Endometrium (tissue), 2 donors: Measurements from ENCODE around the gene NEAT1.

Experiments
- FAIRE-seq: peaks from 2 replicates; lab custom pipeline; 2012; peaks lifted over from hg19 to GRCh38; lab: Jason Lieb, UNC
- donor health status: control.
- donor health status: control.

The NEAT1 gene

DNA sequence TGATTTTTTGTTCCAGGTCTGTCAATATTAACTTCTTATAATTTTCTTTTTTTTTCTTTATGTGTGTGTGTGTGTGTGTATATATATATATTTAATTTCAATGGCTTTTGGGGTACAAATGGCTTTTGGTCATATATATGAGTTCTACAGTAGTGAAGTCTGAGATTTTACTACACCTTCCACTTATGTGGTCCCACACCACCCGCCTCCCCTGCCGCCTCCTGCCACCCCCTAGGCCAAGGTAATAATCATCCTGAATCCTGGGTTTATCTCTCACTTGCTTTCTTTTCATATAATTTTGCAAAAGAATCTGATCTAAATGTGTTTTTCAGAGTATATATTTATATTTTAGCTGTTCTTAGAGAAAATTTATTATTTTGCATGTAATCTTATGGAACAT lies 11.1 kb downstream of the NEAT1 start:
- no peak for FAIRE-seq

- no peak for FAIRE-seq
Measured at GRCh38 chr11:65434057-65434666, 11.6 kb downstream of the NEAT1 start.

DNA sequence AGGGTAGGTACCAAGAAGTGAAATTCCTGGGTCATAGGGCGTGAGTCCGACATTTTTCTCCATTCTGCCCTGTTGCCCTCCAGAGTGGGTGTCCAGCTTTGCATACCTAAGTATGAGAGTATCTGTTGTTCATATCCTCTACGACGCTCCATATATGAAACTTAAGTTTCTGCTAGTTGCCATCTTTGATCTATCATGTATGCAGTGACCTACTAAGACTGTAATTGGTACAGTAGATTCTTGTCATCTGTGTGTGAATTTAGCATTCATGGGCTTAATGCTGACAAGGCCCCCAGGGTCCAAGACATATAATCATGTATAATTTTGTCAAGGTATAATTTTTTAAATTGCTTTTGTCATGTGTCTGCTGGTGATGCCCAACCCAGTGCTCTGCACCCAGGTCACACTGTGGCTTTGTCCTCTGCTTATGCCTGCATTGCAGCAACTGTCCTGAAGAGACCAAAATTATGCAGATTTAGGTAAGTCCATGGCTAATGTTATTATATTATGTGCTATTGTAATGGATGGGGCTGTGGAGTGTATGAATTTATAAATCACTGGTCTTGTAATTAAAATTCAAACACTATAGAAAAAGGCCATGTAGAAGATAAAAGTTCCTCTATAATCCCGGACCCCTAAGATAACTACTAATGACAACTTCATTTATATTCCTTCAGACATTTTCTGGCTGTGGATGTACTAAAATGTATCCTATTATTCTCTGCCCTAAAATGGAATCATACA lies 12.2 kb downstream of the NEAT1 start:
- no peak for FAIRE-seq

- no peak for FAIRE-seq
Measured at GRCh38 chr11:65435411-65435931, 12.9 kb downstream of the NEAT1 start.

DNA sequence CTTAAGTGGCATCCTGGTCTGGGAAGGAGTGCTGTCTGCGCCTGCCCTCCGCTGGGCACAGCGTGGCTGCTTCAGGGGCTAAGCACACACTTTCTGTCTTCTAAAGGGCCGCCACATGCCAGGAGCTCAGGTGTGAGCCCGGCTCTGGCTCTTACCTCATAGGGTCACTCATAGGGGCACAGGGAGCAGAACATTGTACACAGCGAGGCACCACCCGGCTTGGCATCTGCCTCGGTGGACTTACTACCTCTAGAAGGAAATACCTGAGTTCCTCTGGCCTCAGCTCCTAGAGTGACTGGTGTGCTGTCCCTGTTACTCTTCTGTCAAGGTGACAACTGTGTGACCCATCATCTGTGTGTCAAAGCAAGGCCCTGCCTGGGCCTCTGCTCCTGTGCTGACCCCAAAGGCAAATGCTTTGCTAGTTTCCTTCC lies 13.4 kb downstream of the NEAT1 start:
- FAIRE-seq: no peak

DNA sequence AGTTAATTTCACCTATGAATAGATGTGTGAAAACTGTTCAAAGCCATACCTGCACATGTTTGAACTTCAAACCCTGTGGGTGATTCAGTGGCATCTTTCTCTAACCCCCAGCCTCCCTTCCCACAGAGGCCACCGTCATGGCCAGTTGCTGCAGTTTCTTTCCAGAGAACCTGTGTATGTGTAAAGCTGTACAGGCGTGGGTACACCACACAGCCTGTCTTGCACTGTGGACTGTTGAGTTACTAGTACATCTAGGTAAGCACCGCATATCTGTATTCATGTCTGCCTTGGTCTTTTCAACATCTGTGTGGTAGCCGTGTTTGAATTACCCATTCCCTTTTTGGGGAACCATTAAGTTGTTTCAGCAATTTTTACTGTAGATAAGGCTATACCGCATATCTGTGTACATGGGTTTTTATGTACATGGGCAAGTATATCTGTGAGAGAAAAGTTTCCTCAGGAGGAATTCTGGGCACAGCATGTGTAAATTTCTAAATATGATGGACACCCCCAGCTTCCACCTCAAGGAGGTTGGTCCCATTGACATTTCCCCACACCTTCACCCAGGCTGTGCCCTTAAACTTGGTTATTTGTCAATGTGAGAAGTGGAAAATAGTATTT lies 13.9 kb downstream of the NEAT1 start:
- no peak for FAIRE-seq

- no peak for FAIRE-seq
Measured at GRCh38 chr11:65437436-65438227, 15.0 kb downstream of the NEAT1 start.

GRCh38 chr11:65438257-65439151 lies 15.9 kb downstream of the NEAT1 start:
- FAIRE-seq: no peak

DNA sequence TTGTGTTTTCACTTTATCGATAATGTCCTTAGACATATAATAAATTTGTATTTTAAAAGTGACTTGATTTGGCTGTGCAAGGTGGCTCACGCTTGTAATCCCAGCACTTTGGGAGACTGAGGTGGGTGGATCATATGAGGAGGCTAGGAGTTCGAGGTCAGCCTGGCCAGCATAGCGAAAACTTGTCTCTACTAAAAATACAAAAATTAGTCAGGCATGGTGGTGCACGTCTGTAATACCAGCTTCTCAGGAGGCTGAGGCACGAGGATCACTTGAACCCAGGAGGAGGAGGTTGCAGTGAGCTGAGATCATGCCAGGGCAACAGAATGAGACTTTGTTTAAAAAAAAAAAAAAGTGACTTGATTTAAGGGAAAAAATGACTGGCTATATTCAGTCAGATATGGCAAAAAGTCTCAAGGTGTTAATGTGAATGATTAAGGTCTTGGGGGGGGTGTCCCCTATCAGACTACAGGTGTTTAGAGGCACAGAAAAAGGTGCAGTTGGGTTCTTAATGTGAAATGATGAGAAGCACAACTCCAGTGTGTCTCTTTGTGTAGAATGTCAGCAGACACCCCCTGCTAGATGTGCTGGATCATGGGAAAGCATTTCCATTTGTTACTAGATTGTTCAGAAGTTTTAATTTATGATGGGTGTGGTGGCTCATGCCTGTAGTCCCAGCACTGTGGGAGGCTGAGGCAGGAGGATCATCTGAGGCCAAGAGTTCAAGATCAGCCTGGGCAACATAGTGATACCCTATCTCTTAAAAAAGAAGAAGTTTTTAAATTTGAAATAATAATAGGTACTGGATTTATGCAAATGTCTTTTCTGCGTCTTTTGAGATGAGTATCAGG lies 17.0 kb downstream of the NEAT1 start:
- no peak for FAIRE-seq

GRCh38 chr11:65440831-65441499 lies 18.4 kb downstream of the NEAT1 start:
- no peak for FAIRE-seq

GRCh38 chr11:65442842-65443331 lies 20.3 kb downstream of the NEAT1 start:
- FAIRE-seq: no peak

DNA sequence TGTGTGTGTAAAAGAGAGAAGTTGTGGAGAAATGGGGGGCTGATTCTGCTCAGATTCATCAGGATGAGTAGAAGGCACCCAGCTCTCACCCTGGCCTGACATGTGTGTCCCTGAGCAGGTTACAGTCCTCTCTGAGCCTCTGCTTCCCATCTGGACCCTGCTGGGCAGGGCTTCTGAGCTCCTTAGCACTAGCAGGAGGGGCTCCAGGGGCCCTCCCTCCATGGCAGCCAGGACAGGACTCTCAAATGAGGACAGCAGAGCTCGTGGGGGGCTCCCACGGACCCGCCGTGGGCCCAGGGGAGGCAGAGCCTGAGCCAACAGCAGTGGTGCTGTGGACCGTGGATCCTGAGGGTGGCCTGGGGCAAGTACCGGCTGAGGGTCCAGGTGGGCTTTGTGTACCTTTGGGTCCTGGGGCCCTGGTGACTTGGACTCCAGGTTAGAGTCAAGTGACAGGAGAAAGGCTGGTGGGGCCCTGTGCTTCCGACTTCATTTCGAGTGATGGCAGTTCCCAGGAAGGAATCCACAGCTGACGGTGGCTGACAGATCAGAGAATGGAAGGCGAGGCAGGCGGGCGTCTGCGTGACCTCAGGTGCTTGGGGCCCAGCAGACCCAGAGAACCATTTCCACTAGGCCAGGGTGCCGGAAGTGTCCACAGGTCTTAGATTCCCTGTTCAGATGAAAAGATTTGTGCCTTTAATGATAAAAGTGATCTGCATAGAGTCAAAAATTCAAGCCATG lies 21.9 kb downstream of the NEAT1 start:
- no peak for FAIRE-seq

DNA sequence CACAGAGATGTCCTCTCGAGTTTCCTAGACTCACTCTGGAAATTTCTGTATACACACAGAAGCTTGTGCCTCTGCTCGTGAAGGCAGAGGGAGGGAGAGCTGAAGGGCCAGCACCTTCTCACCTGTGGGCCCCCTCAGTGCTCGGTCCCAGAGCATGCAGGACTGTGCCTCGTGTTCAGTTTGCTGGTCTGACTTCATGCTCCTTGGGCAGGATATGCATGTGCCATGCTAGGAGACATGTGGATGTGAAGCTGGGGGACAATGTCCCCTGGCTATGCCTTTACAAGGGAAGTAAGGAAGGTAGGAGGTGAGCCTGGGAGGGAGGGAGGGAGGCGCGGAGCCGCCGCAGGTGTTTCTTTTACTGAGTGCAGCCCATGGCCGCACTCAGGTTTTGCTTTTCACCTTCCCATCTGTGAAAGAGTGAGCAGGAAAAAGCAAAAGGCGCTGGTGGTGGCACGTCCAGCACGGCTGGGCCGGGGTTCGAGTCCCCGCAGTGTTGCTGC lies 22.6 kb downstream of the NEAT1 start:
- FAIRE-seq: no peak

DNA sequence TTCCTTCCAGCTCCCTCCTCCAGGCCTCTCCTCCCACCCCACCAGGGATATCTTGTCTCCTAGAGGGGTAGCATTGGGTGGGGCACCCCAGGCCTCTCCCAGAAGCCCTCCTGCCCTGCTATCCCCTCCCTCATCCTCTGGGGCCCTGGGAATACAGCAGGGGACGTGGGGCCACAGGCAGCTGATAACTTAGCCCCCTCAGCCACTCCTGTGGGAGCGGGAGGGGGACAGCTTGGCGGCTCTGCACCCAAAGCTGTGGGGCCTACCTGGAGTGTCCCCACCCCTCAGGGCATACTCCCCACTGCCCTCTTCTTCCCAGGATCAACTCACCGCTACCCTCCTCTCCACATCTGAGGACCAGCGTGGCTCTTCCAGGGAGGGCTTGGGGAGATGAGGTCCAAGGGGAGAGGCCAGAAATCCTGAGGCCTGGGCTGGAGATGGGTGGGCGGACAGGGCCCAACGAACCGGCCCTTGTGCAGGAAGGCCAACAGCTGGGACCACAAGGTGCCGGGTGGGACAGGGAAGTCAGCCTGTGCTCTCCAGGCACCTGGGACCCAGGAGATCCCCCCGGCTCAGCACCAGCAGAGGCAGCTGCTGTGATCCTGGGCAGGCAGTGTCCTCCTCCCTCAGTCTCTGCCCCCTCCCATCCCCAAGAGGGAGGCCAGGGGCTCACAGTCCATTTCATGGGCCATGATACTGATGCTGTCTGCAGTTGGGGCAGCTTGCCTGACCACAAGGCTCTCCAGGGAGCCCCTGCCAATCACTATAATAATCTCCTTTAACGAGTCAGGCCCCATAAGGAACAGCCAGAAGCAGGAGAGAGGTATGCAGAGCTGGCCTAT lies 23.2 kb downstream of the NEAT1 start:
- no peak for FAIRE-seq

DNA sequence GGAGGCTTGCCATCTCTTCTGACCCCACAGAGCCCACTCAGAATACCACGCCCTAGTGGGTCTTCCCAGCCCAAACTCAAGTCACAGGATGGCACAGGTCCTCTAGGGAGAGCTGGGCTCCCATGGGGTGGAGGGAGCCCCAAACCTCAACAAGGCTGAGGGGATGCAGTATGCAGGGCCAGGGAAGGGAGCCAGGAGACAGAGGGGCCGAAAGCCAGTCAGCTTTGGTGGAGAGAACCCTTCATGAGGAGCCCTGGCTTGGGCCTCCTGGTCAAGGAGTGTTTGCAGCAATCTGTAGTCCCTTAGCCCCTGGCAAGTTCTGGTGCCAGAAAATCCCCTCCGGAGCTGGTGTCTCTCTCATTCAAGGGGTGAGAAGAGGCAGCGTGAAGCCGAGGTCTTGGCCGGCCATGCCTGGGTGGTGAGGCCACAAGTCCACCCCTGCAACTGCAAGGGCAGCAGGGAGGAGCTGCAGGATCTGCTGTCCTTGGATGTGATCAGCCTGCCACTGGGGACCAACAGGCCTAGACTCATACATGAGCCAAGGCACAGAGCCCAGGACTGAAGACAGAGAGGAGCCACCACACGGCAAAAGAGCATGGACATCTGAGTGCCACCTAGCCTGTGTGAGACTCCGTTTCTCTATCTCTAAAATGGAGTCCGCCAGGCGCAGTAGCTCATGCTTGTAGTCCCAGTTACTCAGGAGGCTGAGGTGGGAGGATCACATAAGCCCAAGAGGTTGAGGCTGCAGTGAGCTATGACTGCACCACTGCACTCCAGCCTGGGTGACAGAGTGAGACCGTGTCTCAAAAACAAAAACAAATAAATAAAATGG lies 24.1 kb downstream of the NEAT1 start:
- FAIRE-seq: no peak

GRCh38 chr11:65448074-65448417 lies 25.4 kb downstream of the NEAT1 start:
- no peak for FAIRE-seq
